Ovary (tissue), 9 donors: ENCODE data around the gene AFG1L. TPM values are rescaled to one million over a fixed set of nuclear protein-coding genes. Genes with fewer than 3 reads are reported as not detected.

Experiments
- DNase-seq, 5 donors: peaks; one replicate each; pipeline ENCODE4 v3.0.0-alpha.2; 2019 to 2020
- H3K27ac ChIP-seq, 2 donors: fragments of 200-600 bp; one replicate each; pipeline versions ENCODE4 v1.5.1 to v1.8.0; 2019 to 2022
- H3K27me3 ChIP-seq: fragments of 200-600 bp; one replicate; pipeline ENCODE4 v1.8.0; 2022
- H3K36me3 ChIP-seq: fragments of 200-600 bp; sonication (generic); one replicate; pipeline ENCODE4 v1.5.1; 2019
- H3K4me1 ChIP-seq: one replicate; pipeline ENCODE4 v1.8.1; 2013; ENCODE audit warnings: mild to moderate bottlenecking, moderate library complexity; ENCODE audit not compliant: insufficient read depth
- H3K4me3 ChIP-seq: fragments of 200-600 bp; sonication (generic); one replicate; pipeline ENCODE4 v1.5.1; 2017
- H3K9me3 ChIP-seq, 2 donors: fragments of 200-600 bp in 1 of 2; sonication (generic) in 1 of 2; one replicate each; pipeline versions ENCODE4 v1.5.1 to v1.8.1; 2013 to 2019; ENCODE audit warnings: mild to moderate bottlenecking in 1 of 2, moderate library complexity in 1 of 2
- EP300 ChIP-seq: sonication (generic); formaldehyde crosslinking; IDR thresholded peaks from one replicate; pipeline ENCODE4 v1.6.1; 2017; ENCODE audit warnings: antibody characterized with exemption
- POLR2A ChIP-seq: fragments of 450-650 bp; IDR thresholded peaks from one replicate; pipeline ENCODE4 v1.6.1; 2017; ENCODE audit warnings: antibody characterized with exemption, mild to moderate bottlenecking, moderate library complexity
- whole genome bisulfite sequencing, 3 donors: extraction: QIAGEN DNeasy Blood & Tissue Kit in 1 of 3; methylation state at CpG; one replicate each; pipeline versions ENCODE4 v1.1.5 to v1.1.7; 2013 to 2017; 5-methylcytosine and 5-hydroxymethylcytosine counted together
- intact Hi-C, 4 donors: fragments of 100-400 bp; cut with DNase I; formaldehyde crosslinking; loops; one replicate each; pipeline versions ENCODE4 v1.11.0 to v1.15.1; 2022 to 2023
- polyA plus RNA-seq, 2 donors: library from polyadenylated mRNA; stranded (reverse); fragments of 200-250 nt in 1 of 2; fragments of 350-450 nt in 1 of 2; fragmentation: Illumina TruSeq in 1 of 2; extraction: RNeasy Lipid Tissue Mini Kit (QIAGEN cat#74804) in 1 of 2; gene quantifications; one replicate each; pipeline ENCODE4 v1.2.3, GENCODE V29; 2013 to 2014
- total RNA-seq, 7 donors: library from RNA; depleted of rRNA in 2 of 7; stranded (reverse); fragments of >200 nt in 2 of 7; fragmentation: NEBNext Ultra II Directional in 3 of 7; extraction: Animal tissue kit (Norgen Biotek cat#: 25700) in 3 of 7; gene quantifications; one replicate each; pipeline versions ENCODE4 v1.1.0 to v1.2.4, GENCODE V29; 2016 to 2023
- TF ChIP-seq, protein P1 (sequence below), 3 donors: fragments of 450-650 bp in 2 of 3; fragments of 200-600 bp in 1 of 3; IDR thresholded peaks; one replicate each; pipeline versions ENCODE4 v1.5.1 to v1.8.0; 2016 to 2022; ENCODE audit warnings: antibody characterized with exemption in 3 of 3, mild to moderate bottlenecking in 1 of 3
- donor health status: DM: no; HTN: no; CAD: no; lungs with moderate emphysema.
- donor health status: DM: no; HTN: no; CAD: no.
- donor health status: Bipolar disorder and iron deficiency.
- donor health status: DM: yes; HTN: yes; CAD: no.
- donor health status: DM: no; HTN: no; CAD: no.
- donor health status: DM: yes; HTN: yes; CAD: no.

The AFG1L gene
- total and polyA plus RNA-seq, 9 donors: 1.2 to 7.6 (median 5.7) TPM

DNA sequence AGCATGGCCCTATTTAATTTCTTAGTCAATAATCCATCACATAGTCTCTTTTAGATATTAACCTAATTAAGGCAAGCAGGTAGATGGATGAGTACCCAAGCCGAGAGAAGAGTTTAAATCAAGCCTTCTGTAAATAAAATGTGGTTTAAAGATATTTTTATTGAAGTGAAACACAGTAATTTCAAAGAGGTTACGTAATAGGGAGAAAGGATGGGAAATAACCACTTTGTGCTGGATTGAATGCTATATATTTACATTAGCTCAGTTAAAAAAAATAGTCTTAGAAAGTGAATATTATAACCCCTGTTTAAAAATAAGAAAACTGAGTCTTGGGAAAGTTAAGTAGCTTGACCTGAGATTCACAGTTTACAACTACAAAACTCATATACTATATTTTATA, 228.8 kb downstream of the AFG1L start:
- H3K36me3 ChIP-seq: no peaks in the 10 kb centered on the region
- intact Hi-C loops: loop anchor here in 3 of 4 donors (2.0 to 10.0 kb wide), 3 partner anchors 411 to 539 kb away; no protein-coding TSS in a partner anchor
- H3K4me1 ChIP-seq: no peaks in the 10 kb centered on the region
- WGBS, 3 donors: 91 to 95% (median 94%) methylated on average over 2 of the region's 2 CpGs
- H3K4me3 ChIP-seq: no peak overlapping the region
- no peak for DNase-seq
- H3K9me3 ChIP-seq: no peaks in the 10 kb centered on the region
- H3K27me3 ChIP-seq: no peaks in the 10 kb centered on the region
- TF ChIP-seq POLR2A (no peak), EP300 (no peak)
- TF ChIP-seq, protein P1, sequence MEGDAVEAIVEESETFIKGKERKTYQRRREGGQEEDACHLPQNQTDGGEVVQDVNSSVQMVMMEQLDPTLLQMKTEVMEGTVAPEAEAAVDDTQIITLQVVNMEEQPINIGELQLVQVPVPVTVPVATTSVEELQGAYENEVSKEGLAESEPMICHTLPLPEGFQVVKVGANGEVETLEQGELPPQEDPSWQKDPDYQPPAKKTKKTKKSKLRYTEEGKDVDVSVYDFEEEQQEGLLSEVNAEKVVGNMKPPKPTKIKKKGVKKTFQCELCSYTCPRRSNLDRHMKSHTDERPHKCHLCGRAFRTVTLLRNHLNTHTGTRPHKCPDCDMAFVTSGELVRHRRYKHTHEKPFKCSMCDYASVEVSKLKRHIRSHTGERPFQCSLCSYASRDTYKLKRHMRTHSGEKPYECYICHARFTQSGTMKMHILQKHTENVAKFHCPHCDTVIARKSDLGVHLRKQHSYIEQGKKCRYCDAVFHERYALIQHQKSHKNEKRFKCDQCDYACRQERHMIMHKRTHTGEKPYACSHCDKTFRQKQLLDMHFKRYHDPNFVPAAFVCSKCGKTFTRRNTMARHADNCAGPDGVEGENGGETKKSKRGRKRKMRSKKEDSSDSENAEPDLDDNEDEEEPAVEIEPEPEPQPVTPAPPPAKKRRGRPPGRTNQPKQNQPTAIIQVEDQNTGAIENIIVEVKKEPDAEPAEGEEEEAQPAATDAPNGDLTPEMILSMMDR (IDR thresholded peaks at IDR 0.05): no peak
- no peak overlapping the region for H3K27ac ChIP-seq

DNA sequence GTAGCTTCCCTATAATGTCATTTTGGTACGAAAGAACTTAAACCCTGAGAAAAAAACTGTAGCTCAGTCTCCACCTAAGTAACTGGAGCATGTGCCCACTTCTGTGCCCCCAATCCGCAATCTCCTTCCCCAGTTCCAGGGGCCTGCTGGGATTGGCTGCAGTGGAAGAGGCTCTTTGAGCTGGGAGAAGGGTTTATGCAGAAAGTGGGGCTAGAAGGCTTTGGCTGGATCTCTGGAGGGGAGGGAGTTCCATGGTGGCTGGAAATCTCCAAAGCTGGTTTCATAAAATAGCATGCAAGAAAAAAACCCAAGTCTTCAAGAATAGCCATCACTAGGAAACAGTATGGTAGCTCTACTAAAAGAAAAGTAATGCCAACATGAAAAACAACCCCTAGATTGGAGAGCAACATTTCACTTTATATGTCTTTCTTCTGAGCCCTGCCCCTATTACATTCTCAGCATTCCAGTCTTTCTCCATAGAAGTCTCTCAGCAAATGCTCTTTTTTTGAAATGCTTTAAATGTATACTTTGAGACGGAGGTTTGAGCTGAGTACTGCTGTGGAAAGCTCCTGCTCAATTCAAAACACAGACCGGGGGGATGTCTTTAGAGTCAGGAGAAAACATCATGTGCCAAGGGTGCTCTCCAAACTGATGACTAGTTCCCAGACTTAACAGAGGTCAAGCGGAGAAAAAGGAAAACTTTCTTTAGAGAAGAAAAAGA, 229.8 kb downstream of the AFG1L start:
- intact Hi-C loops: loop anchor here in 3 of 4 donors (5.0 to 10.0 kb wide), 5 partner anchors 407 to 547 kb away; no protein-coding TSS in a partner anchor
- H3K4me3 ChIP-seq: no peak overlapping the region
- no peaks in the 10 kb centered on the region for H3K27me3 ChIP-seq
- H3K9me3 ChIP-seq: no peaks in the 10 kb centered on the region
- no peak for DNase-seq
- WGBS, 3 donors: 63 to 66% (median 64%) methylated on average over 5 of the region's 5 CpGs
- H3K4me1 ChIP-seq: no peaks in the 10 kb centered on the region
- H3K27ac ChIP-seq: no peak overlapping the region
- H3K36me3 ChIP-seq: no peaks in the 10 kb centered on the region
- TF ChIP-seq, protein P1 (IDR thresholded peaks at IDR 0.05): no peak
- TF ChIP-seq EP300 (no peak), POLR2A (no peak)

DNA sequence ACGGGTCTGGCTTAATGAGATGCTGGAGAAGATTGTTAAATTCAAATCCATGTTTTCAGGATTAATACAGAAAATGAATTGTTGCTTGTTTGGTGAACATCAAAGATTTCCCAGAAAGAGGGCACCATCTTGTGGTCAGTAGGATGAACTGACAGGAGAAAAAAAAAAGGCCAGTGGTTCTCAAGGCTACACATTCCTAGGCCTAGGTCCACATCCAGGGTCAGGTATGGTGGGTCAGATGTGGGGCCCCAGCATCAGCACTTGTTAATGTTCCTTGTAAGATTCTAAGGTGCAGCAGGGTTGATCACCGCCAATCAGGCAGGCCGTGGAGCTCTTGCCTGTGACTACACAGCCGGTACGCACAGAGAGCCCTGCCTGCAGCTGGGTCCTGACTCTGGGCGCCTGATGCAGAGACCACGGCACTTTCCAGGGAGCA, 231.9 kb downstream of the AFG1L start:
- Histone ChIP-seq H3K27me3 (no peaks in the 10 kb centered on the region), H3K27ac (no peak overlapping the region), H3K4me1 (no peaks in the 10 kb centered on the region), H3K4me3 (no peak overlapping the region), H3K36me3 (no peaks in the 10 kb centered on the region), H3K9me3 (no peaks in the 10 kb centered on the region)
- no peak for DNase-seq
- TF ChIP-seq, protein P1 (IDR thresholded peaks at IDR 0.05): peak; percentile 44 to 77 (median 57)
- TF ChIP-seq EP300: no peak
- intact Hi-C loops: loop anchor here in 3 of 4 donors (2.0 to 10.0 kb wide), 6 partner anchors 409 to 549 kb away; no protein-coding TSS in a partner anchor
- WGBS, 3 donors: 63 to 70% (median 64%) methylated on average over 7 of the region's 7 CpGs

DNA sequence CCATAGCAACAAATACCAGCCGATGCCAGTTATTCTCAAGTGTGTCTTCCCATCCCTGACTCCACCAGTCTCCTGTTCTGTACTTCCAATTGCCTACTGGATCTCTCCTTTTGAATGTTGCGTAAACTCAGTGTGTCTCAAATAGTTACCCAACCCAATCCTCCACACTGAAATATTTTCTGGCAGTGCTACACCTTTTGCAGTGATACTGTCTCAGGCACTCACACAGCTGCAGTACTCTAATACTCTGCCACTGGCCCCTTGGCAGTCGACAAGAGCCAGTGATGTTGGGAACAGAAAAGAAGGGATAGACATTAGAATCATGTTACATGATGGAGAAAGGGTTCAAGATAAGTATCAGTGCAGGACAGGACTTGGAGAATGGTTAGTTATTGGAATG, 234.0 kb downstream of the AFG1L start:
- Histone ChIP-seq H3K36me3 (no peaks in the 10 kb centered on the region), H3K9me3 (no peaks in the 10 kb centered on the region), H3K27ac (no peak overlapping the region), H3K4me3 (no peak overlapping the region), H3K27me3 (no peaks in the 10 kb centered on the region), H3K4me1 (no peaks in the 10 kb centered on the region)
- intact Hi-C loops: loop anchor here in 3 of 4 donors (5.0 to 10.0 kb wide), 5 partner anchors 412 to 552 kb away; no protein-coding TSS in a partner anchor
- DNase-seq: no peak
- WGBS, 3 donors: 54 to 86% (median 56%) methylated on average over 3 of the region's 3 CpGs
- TF ChIP-seq, protein P1 (IDR thresholded peaks at IDR 0.05): no peak
- TF ChIP-seq EP300: no peak
- no peak for TF ChIP-seq POLR2A
